ENCODE data around the gene KMT5C.

KMT5C gene

DNA sequence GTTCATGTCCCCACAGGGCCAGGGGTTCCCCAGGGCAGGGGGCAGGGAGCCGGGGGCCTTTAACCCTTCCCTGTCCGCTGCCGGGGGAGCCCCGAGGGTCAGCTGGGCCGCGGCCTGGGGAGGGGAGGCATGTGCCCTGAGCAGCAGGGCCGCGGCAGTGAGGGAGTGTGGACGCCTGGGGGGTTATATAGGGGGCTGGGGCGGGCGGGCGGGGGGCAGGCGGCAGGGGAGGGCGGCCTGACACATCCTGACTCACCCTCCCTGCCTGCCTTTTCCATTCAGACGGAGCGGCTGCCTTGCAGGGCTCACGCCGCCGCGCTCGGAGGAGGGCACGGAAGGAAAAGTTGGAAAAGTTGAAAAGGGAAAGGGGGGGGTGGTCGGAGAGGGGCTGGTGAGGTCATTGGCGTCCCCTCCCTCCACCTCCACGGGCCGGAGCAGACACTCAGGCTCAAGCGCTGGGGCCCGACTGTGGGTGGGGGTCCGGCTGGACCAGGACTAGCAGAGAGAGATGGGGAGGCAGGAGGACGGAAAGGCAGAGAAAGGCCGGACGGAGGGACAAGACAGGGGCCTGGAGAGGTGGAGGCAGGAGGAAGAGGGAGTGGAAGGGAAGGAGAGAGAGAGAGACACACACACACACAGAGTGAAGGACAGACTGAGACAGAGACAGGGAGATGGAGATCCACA lies 30.8 kb downstream of the KMT5C start, which contains the start of gene IL11:
IL11 (minus strand) TSS at position 159 of the 684 bp plus-strand sequence; CDS start at position 6, 153 bp downstream.
- H3K27ac Mint-ChIP-seq = no peak within 1 kb of the TSS

GRCh38 chr19:55372316-55373081 lies 32.8 kb downstream of the KMT5C start:
- Mint-ChIP-seq H3K4me1 (ENCODE audit: low read depth in 2 of 2) (peaks cover 5 to 8% of the 10 kb centered on the region in 2 donors), H3K27ac (no peak overlapping the region), H3K36me3 (ENCODE audit: insufficient read depth) (no peaks in the 10 kb centered on the region), H3K9me3 (no peaks in the 10 kb centered on the region), H3K4me3 (no peak overlapping the region), H3K27me3 (peaks cover 47 to 84% of the 10 kb centered on the region in 2 donors)
- DNase-seq (no peak), ATAC-seq (replicated peaks) (peak; percentile 24)

More for the DNA sequence above, 30.8 kb downstream of the KMT5C start, which contains the start of gene IL11:
- Mint-ChIP-seq H3K27me3 (peaks cover 50 to 82% of the 10 kb centered on the region in 2 donors), H3K4me3 (peak within 1 kb of the TSS; percentile 73 to 86), H3K36me3 (ENCODE audit: insufficient read depth) (no peaks in the 10 kb centered on the region), H3K4me1 (ENCODE audit: low read depth in 2 of 2) (peaks cover 5 to 8% of the 10 kb centered on the region in 2 donors), H3K9me3 (no peaks in the 10 kb centered on the region)
- DNase-seq (no peak), ATAC-seq (replicated peaks) (no peak)

DNA sequence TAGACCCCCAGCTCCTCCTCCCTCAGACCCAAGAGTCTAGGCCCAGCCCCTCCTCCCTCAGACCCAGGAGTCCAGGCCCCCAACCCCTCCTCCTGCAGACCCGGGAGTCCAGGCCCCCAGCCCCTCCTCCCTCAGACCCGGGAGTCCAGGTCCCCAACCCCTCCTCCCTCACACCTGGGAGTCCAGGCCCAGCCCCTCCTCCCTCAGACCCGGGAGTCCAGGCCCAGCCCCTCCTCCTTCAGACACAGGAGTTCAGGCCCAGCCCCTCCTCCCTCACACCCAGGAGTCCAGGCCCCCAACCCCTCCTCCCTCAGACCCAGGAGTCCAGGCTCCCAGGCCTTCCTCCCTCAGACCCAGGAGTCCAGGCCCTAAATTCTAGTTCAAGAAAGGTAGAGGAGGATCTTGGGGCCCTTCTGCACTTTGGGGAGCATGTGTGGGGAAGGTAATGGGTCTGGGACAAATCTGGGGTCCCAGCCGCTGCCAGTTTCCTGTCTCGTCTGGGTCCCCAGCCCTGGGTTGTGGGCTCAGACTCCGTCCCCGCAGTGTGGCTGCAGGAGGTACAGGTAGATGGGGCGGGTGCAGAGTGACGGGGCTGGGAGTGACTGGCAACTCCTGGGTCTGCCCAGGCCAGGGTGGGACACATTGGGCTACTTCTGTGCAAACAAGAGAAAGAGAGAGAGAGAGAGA lies 33.8 kb downstream of the KMT5C start:
- Mint-ChIP-seq H3K27ac (no peak overlapping the region), H3K36me3 (ENCODE audit: insufficient read depth) (peaks cover 5% of the 10 kb centered on the region), H3K27me3 (peaks cover 42 to 75% of the 10 kb centered on the region in 2 donors), H3K9me3 (no peaks in the 10 kb centered on the region), H3K4me3 (no peak overlapping the region), H3K4me1 (ENCODE audit: low read depth in 2 of 2) (peaks cover 5 to 8% of the 10 kb centered on the region in 2 donors)
- ATAC-seq (replicated peaks) (no peak), DNase-seq (no peak)

DNA sequence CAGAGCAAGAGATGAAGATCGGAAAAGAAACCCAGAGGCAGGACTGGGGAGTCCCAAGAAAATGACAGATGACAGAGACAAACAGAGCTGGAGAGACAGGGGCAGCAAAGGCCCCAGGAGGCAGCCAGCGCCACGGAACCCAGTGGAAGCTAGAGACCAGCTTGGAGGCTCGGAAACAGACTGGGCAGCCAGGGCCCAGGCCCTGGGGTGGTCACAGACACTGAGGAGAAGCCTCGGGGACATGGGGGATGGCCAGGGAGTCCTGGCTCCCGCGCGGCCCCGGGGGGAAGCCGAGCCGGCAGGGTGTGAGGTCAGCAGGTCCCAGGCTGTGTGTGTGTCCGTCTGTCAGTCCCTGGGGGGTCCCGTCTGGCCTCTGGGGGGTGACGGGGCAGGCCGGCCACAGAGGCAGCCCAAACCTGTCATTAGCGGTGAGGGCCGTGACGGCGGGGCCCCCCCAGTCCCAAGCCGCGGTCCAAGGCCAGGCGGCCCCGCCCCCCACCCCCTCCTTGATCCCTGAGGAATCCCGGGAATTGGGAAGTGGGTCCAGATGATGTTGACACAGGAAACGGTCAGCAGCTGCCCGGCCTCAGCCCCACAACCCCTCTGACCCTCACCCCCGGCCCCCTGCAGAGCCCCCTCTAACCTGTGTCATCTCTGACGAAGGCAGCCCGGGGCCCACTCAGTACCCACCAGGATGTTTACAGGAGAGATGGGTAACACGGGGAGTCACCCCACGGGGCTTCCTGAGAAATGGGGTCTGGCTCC lies 34.5 kb downstream of the KMT5C start:
- Mint-ChIP-seq H3K36me3 (ENCODE audit: insufficient read depth) (peaks cover 5% of the 10 kb centered on the region), H3K4me3 (no peak overlapping the region), H3K9me3 (no peaks in the 10 kb centered on the region), H3K27me3 (peaks cover 42 to 69% of the 10 kb centered on the region in 2 donors), H3K4me1 (ENCODE audit: low read depth in 2 of 2) (peaks cover 5 to 8% of the 10 kb centered on the region in 2 donors), H3K27ac (no peak overlapping the region)
- no peak for DNase-seq
- ATAC-seq (replicated peaks) = no peak

DNA sequence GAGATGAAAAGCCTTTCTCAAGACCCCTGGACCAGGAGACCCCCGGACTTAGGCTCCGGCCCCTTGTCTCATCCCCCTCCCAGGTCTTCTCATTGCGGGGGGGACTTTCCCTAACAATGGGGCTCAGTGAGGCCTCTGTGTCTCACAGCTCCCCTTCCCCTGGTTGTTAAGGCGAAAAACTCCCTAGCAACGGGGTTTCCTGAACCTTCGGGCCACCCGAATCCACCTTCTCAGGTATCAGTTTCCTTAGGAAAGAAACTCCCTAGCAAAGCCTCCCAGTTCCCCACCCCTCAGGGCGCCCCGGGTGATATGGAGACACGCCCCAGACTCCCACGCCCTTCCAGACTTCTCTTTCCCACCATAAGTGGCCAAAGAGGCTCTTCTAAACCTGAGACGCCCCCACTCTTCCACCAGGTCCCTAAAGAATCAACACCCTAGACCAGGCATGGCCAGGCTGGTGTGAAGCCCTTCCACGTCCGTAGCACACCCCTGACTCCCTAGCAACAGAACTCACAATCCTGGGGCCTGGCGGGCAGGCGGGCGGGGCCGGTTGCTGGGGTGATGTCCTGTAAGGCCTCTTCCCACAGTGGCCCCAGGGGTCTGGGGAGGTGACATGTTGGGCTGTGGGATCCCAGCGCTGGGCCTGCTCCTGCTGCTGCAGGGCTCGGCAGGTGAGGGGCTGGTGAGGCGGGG lies 36.7 kb downstream of the KMT5C start, which contains the start of gene TMEM190:
TMEM190 (plus strand) TSS at position 586 of the 693 bp plus-strand sequence; CDS start at position 614, 28 bp downstream.
- no peak for DNase-seq
- Mint-ChIP-seq H3K27ac (peak within 1 kb of the TSS in 1 of 2 donors; percentile 65), H3K4me3 (no peak within 1 kb of the TSS), H3K9me3 (no peaks in the 10 kb centered on the region), H3K27me3 (peaks cover 24 to 49% of the 10 kb centered on the region in 2 donors), H3K36me3 (ENCODE audit: insufficient read depth) (peaks cover 8% of the 10 kb centered on the region), H3K4me1 (ENCODE audit: low read depth in 2 of 2) (peaks cover 0 to 4% of the 10 kb centered on the region in 2 donors)
- ATAC-seq (replicated peaks) = no peak

- H3K4me1 Mint-ChIP-seq (ENCODE audit: low read depth in 2 of 2) = peaks cover 5 to 14% of the 10 kb centered on the region in 2 donors
- ATAC-seq (replicated peaks) (no peak), DNase-seq (no peak)
- H3K27ac Mint-ChIP-seq = no peak overlapping the region
- H3K36me3 Mint-ChIP-seq (ENCODE audit: insufficient read depth) = peaks cover 8% of the 10 kb centered on the region
- no peaks in the 10 kb centered on the region for H3K9me3 Mint-ChIP-seq
- no peak overlapping the region for H3K4me3 Mint-ChIP-seq
- H3K27me3 Mint-ChIP-seq = peaks cover 13 to 37% of the 10 kb centered on the region in 2 donors
Measured at GRCh38 chr19:55377356-55378131, 37.9 kb downstream of the KMT5C start.

GRCh38 chr19:55379174-55379573 lies 39.5 kb downstream of the KMT5C start:
- peaks cover 8% of the 10 kb centered on the region for H3K36me3 Mint-ChIP-seq (ENCODE audit: insufficient read depth)
- H3K27ac Mint-ChIP-seq = no peak overlapping the region
- H3K4me1 Mint-ChIP-seq (ENCODE audit: low read depth in 2 of 2) = peaks cover 13 to 18% of the 10 kb centered on the region in 2 donors
- no peak for ATAC-seq (replicated peaks)
- H3K4me3 Mint-ChIP-seq = no peak overlapping the region
- no peaks in the 10 kb centered on the region for H3K9me3 Mint-ChIP-seq
- H3K27me3 Mint-ChIP-seq = peaks cover 5 to 21% of the 10 kb centered on the region in 2 donors
- DNase-seq = no peak

DNA sequence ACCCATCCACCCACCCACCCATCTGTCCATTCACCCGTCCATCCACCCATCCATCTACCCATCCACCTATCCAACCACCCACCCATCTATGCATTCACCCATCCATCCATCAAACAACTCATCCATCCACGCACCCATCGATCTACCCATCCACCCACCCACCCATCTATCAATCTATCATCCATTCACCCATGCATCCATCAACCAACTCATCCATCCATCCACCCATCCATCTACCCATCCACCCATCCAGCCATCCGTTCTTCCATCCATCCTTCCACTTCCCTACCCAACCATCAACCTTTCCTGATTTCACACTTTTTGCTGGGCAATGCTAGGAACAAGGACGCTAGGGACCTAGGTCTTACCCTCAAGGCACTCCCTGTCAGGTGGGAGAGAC lies 42.3 kb downstream of the KMT5C start:
- H3K27me3 Mint-ChIP-seq = no peaks in the 10 kb centered on the region

DNA sequence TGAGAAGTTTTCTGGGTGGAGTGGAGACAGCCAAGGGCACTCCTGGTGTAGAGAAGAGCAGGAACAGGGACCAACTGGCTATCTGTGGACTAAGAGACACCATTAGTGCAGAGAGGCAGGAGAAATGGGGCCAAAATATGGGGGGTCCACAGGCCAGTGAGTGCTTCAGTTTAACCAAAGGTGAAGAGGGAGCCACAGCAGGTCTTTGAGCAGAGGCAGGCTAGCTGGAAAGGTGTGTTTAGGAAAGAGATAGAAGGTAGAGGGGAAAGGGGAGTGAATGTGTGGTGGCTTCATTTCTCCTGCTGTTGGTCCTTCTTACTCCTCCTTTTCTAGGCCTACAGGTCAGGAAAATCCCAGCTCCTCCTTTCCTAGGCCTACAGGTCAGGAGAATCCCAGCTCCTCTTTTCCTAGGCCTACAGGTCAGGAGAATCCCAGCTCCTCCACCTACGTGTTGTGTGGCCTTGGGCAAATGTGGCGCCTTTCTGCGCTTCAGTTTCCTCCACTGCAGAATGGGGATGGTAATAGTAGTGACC lies 42.9 kb downstream of the KMT5C start:
- Mint-ChIP-seq H3K27me3 (no peaks in the 10 kb centered on the region), H3K4me3 (peak overlapping the region; percentile 87 to 94), H3K36me3 (ENCODE audit: insufficient read depth) (peaks cover 39% of the 10 kb centered on the region), H3K27ac (peak overlapping the region; percentile 70 to 71), H3K4me1 (ENCODE audit: low read depth in 2 of 2) (peaks cover 38 to 48% of the 10 kb centered on the region in 2 donors), H3K9me3 (no peaks in the 10 kb centered on the region)
- ATAC-seq (replicated peaks) (no peak), DNase-seq (no peak)

More for the DNA sequence above, 42.3 kb downstream of the KMT5C start:
- ATAC-seq (replicated peaks) (no peak), DNase-seq (no peak)
- Mint-ChIP-seq H3K36me3 (ENCODE audit: insufficient read depth) (peaks cover 33% of the 10 kb centered on the region), H3K27ac (peak overlapping the region in 1 of 2 donors; percentile 71), H3K9me3 (no peaks in the 10 kb centered on the region), H3K4me3 (peak overlapping the region; percentile 87 to 94), H3K4me1 (ENCODE audit: low read depth in 2 of 2) (peaks cover 33 to 42% of the 10 kb centered on the region in 2 donors)

DNA sequence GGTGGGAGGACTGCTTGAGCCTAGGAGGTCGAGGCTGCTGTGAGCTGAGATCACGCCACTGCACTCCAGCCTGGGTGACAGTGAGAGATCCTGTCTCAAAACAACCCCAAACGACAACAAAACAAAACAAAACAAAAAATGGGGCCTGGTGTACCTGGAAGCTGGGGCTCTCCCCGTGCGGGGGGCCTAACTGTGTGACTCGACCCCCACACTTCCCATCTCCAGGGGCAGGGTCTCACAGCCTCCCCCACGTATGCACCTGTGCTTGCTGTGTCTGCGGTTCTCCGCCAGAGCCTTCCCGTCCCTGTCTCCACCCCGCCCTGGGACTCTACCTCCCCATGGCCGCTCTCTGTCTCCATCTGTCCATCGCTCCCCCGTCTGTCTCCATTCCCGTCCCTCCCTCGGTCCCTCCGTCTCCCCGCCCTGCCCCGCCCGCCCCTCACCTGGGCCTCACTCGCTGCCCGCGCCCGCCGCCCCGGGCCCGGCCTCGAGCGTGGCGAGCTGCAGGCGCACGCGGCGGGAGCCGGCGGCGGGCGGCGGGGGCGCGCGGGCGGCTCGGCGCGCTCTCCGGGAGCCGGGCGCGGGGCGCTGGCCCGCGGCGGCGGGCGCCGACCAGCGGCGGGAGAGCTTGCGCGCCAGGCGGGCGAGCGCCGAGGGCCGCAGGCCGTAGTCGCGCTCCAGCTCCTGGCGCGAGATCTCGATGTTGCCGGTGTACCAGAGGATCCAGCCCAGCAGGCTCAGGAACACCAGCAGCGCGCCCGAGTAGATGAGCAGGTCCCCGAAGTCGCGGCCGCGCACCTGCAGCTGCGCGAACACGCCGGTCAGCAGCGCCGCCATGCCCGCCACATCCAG lies 43.8 kb downstream of the KMT5C start:
- peaks cover 43% of the 10 kb centered on the region for H3K36me3 Mint-ChIP-seq (ENCODE audit: insufficient read depth)
- peaks cover 44 to 53% of the 10 kb centered on the region in 2 donors for H3K4me1 Mint-ChIP-seq (ENCODE audit: low read depth in 2 of 2)
- ATAC-seq (replicated peaks) = peak; percentile 3
- H3K9me3 Mint-ChIP-seq = no peaks in the 10 kb centered on the region
- H3K27ac Mint-ChIP-seq = peak overlapping the region; percentile 70 to 71
- peak overlapping the region; percentile 87 to 94 for H3K4me3 Mint-ChIP-seq
- peak in 1 of 3 experiments; percentile 38 for DNase-seq
- no peaks in the 10 kb centered on the region for H3K27me3 Mint-ChIP-seq

Measured in effector memory CD8-positive, alpha-beta T cell (primary cell).